Measurements from ENCODE around the gene YJEFN3.

YJEFN3 gene

GRCh38 chr19:19528721-19529490 lies at the start of gene YJEFN3:
YJEFN3 (plus strand) TSS chr19:19528911; CDS start chr19:19528933, 22 bp downstream.
- DNase-seq: no peak

DNA sequence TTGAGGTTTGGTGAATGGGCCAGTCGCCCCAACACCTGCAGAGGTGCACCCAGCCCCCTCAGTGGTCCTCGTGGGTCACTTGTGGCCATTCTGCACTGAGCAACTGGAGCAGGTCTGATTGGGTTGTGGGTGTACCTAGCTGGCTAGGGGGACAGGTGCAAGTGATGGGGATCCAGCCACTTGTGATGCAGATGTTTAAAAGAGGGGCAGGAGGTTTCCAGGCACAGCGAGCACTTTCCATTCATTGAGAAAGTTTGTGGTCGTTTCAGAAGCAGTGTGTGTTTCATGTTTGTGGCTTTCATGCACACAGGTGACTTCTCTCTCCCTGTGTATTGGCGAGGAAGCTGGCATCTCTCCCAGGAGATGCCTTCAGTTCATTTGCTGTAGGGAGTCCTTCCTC lies 48.0 kb upstream of the YJEFN3 start:
- no peak for DNase-seq

GRCh38 chr19:19482809-19483596 lies 45.7 kb upstream of the YJEFN3 start:
- DNase-seq: no peak

DNA sequence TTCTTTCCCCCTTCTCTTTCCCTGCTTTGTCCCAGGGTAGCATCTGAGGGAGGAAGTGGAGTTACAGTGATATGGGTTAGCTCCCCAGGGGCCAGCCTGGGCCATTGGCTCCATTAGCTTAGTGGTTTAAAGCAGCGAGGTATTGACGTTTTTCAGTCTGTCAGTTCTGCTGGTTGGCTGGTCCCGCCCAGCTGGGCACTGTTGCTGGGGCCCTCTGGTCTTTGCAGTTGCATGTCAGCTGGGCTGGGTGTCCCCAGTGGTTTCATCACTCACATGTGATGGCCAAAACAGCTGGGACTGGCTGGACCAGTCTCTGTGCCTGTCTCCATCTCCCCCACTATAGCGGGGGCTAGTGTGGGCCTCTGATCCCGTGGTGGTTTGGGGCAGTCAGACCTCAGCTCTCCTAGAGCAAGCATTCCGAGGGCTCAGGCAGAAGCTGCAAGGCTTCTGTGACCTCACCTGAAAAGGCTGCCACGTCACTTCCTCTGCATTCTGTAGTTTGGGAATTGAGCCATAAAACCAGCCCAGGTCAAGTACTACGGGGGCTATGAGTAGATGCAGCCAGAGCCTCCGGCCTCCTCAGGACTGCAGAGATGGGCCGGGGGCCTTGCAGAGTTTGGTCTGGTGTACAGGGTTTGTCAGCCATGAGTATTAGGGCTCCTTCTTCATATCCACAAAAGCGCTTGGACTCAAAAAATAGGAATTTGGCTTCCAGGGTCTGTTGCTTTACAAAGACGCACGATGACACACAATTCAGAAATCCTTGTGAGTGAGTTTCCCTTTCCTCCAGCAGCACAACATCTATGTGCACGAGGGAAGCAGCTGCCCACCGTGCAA lies 43.3 kb upstream of the YJEFN3 start:
- no peak for DNase-seq

DNA sequence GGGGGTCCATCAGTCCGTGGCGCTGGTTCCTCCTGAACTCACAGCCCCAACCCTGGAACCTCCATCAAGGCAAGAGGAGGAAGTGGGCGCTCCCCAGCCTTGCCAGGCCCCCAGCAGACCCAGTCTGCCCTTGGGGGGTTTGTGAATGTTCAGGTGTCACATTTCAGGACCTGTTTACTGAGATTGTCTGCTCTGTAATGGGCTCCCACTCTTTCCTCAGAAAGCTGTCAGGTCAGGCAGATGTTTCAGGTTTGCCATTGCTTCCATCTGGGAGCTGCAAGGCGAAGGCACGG lies 42.8 kb upstream of the YJEFN3 start:
- no peak for DNase-seq

DNA sequence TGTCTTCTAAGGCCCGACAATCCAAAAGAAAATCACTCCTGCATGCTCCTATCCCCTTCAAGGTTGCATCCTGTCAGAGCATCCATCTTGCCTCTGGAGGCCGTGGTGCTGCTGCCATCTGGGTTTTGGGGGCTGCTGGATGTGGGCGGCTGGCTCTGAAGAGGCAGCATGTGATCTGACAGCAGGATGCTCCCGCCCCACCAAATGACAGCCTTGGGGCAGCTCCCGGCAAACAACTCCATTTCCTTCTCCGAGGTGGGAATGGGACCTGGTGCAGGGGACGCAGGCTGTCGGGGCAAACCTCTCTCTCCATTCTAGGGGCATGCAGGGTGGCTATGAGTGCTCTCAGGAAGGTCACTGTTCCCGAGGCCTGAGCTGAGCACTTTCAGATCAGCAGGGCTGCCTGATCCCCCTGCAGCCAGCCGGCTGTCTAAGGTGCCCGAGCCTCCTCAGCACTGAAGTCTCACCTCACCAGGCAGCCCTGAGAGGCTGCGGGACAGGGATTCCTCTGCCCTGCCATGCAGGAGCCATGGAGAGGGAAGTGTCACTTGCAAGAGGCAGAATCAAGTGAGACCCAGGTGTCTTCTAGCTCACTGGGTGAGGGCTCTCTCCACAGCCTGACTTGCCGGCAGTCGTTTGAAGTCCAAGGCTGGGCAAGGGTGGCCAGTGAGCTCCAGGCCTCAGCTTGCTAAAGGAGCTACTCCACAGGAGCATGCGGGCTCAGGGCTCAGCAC lies 42.2 kb upstream of the YJEFN3 start:
- no peak for DNase-seq

DNA sequence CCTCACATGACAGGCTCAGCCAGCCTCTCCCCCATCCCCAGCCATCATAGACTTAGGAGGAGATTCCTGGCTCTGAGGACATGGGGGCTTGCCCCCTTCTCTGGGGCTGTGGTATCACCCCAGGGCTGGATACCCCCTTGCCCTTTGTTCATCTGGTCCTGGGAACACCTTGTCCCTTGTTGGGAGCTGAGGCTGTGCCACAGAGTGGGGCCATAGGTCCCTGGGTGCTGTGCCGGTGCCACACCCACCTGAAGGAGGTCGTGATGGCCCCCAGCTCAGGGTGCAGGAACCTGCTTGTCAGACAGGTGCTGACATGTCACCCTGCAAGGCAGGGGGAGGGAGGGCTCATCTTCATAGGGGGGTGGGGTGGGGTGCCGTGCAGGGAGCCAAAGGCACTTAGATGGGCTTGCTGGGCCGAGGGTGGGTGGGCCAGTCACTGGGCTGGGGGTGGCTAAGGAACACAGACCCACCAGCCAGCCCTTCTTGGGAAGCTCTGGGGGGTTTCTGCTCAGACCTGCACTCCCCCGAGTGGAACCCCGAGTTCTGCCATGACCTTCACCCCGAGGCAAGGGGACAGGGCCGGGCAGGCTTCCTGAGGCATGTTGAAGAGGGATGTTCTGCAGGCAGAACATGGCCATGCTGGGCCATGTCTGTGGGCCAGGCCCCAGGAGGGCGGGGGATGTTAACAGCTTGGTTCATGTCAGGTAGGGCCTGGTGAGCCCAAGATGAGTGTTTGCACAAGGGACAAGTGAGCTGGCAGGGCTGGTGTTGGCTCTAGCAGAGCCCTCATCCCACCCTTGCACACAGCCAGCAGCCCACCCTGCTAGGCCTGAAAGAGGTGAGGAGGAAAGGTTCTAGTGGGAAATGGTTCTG lies 41.4 kb upstream of the YJEFN3 start:
- DNase-seq: no peak

DNA sequence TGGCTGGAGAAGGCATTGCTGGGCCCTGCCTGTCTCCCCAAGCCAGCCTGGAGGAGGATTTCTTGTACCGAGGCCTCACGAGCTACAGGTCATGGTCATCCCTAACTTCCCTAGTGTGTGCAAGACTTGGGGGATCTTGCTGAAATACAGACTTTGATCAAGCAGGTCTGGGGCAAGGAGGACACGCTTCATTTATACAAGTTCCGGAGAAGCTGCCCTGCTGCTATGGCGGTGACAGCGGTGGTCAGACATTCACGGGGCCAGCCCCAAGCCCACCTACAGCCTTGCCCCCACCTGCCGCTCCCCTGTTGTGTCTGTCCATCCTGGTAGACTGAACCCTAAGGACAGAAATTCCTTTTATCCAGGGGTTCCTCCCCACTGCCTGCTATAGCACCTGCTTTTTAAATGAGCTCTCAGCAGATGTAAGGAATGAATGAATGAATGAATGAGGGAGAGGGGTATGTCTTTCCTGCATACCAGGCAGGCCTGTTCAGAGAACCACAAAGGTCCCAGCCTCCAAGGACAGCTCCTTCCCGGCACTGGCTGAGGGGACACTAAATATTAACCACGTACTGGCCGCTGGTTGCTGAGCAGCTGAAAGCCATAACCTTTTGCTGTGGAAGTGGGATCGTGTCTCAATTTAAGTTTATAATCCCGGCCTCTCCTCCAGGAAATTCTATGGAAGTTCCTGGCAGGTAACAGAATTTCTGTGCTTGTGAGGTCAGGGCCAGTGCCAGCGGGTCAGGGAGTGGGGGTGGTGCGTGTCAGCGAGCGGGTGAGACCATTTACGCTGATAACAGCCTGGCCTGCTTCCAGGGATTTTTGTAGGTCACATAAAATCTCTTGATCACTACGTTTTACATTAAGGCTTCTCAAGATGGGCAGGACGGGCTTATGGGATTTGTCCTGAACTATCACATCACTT lies 40.5 kb upstream of the YJEFN3 start:
- DNase-seq: no peak

GRCh38 chr19:19488875-19489690 lies 39.6 kb upstream of the YJEFN3 start:
- peak; percentile 63 for DNase-seq

DNA sequence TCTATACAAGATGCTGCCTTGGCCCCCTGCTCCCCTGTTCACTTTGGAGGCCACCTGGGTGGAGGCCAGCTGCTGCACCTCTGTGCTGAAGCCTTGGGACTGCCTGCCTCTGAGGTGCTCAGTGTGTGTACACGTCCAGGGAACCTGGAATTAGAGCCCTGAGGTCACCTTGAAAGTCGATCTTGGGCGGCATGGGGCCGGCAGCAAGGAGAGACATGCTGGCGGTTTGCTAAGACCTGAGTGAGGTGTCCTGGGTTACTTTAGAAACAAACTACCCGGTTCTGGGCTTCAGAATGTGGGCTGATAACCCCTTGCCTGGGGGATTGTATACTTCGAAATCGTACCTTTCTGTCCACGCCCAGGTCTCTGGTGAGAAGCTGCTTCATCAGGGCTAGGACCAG lies 38.9 kb upstream of the YJEFN3 start:
- DNase-seq: no peak

GRCh38 chr19:19490214-19490968 lies 38.3 kb upstream of the YJEFN3 start:
- peak; percentile 73 for DNase-seq

DNA sequence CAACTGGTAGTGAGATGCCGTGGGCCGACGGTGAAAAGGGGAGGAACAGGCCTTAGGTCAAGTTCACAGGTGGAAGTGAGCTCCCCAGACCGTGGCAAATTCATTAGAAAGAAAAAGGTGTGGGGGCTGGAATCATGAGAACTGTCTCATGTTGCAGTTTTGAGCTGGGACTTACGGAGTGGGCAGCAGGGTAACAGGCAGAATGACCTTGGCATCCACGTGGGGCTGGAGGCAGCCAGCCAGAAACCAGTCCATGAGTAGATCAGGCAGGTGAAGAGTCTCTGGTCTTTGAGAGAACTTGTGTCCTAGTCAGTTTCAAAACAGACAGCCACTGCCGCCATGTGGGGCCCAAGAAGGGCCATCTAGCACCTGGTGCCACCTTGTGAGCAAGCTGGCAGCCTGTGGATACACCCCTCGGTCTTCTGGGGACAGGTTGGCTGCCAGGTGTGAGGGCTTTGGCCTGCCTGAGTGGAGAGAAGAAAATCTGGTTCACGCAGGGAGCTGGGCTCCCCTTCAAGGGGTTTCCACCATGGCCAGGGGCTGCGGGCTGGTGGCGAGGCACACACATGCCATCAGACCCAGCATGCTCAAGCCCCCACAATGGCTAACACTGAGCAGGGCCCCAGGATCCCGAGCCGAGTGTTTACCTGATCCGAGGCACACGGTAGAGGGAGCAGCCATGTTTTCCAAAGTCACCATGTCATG lies 37.2 kb upstream of the YJEFN3 start:
- no peak for DNase-seq

GRCh38 chr19:19492026-19492610 lies 36.6 kb upstream of the YJEFN3 start:
- no peak for DNase-seq

GRCh38 chr19:19493841-19494546 lies 34.7 kb upstream of the YJEFN3 start:
- DNase-seq: no peak

DNA sequence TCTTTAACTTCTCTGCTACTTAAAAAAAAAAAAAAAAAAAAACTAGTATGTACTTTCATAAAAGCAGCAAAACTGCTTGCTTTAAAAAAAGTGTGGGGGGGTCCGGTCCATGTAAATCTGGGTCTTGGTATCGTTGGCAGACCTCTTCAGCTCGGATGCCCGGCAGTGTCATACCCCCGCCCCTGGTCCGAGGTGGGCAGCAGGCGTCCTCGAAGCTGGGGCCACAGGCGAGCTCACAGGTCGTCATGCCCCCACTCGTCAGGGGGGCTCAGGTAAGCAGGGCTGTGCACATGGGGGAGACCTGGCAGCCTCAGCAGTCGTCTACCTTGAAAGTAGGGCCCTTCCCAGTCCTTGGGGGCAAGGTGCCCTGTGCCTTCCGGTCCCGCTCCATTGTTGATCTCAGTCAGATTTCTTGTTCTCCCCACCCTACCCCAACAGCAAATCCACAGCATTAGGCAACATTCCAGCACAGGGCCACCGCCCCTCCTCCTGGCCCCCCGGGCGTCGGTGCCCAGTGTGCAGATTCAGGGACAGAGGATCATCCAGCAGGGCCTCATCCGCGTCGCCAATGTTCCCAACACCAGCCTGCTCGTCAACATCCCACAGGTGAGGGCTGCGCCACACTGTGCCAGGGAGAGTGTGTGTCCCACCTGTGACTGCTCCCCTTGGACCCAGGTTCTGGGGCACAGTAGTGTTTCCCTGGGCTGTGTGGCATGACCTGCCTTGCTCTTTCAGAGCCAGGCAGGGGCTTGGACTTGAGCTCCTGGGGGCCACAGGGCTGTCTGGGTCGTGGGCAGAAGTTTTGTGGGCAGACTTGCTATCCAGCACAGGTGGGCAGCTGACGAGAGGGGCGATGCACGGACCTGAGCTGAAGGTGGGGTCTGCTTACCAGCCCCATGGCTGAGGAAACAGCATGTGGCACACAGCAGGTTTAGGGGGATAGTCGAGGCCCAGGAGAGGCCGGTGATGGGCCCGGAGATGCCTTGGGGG lies 32.8 kb upstream of the YJEFN3 start:
- DNase-seq: no peak
